HG03196 (cell line): ENCODE results near the gene RAPH1.
"Not testable (repeated sequence)": the region's sequence is repeated elsewhere in the genome, so short reads cannot be mapped to it uniquely, and the experiment has no call there.

Experiments
- ATAC-seq: cut with Tn5 transposase; IDR thresholded peaks from one replicate; pipeline ENCODE4 v1.9.1; 2021; ENCODE audit not compliant: unreplicated experiment

The RAPH1 gene

DNA sequence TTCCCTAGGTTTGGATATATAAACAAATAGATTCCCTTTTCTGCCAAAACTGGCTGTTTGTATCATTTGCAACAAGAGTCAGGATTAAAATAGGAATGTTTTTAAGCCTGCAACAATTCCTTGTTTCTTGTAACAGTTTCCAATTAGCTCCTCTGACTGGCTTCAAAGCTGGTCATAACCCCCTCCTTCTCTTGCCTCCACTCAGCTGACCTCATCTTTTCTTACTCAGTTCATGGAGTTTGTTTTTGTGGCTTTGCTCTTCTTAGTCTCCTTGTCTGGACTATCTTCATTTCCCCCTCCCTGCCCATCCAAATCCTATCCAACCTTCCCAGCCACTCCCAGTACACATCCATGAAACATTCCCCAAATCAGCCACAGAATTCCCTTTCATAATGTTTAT, 14.3 kb upstream of the RAPH1 start:
- ATAC-seq, result no peak

DNA sequence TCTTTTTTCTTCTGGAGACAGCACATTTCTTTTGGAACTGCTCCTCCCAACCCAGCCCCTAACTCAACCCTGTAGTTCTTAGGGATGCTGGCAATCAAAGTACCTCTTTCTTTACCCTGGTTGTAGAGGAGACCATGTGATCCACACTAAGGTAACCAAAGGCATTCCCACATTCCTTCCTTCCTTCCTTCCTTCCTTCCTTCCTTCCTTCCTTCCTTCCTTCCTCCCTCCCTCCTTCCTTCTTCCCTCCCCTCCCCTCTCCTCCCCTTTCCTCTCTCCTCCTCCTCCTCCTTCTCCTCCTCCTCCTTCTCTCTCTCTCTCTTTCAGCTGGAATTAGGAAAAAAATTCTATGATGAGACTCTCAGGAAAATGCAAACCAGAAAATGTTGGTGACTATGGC, 13.8 kb upstream of the RAPH1 start:
- no peak for ATAC-seq

DNA sequence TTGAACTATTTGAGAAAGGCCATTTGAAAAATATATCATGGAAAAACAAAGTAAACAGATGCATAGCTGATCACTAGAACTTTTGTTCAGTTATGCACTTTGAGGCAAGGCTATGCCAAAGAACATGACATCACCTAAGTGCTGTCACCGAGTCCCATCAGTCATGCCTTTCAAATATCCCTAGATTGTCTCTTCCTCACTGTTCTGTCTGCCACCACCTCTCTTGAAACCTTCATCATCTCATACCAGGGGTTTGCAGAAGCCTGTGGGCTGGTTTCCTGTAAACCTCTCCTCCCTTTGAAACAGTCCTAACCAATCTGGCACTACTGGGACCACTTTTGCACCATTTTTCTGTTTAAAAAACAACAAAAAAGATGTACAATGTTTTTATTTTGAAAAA, 12.3 kb upstream of the RAPH1 start:
- ATAC-seq, result no peak

DNA sequence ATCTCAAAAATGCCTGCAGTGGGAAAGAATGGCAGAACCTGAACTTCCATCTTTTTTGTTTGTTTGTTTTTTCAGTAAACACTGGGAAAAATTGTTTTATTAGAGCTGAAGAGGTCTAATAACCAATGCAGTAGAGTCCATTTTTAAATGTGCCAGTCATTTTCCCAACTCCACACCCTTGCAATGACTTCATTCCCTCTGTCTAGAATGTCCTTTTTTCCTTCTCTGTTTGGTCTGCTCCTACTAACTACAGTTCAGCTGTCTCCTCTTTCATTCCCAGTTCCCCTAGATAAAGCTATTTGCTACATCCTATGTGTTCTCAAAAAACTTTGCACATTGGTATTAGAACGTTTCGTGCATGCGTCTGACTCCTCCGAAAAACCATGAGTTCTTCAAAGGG, 9.3 kb upstream of the RAPH1 start:
- ATAC-seq, result no peak

DNA sequence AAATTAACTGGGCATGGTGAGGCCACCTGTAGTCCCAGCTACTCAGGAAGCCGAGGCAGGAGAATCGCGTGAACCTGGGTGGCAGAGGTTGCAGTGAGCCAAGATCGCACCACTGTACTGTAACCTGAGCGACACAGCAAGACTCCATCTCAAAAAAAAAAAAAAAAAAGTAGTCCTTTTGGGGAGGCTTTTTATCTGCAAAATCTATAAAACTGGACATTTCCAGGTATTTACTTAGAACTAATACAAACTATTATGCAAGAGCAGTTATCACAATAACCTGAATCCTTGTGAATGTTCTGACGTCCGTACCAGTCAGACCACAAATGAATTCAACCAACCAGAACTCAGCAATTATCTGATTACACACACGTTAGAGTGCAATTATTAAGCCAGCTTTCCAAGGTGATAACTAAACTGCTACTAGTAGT, 8.8 kb upstream of the RAPH1 start:
- no peak for ATAC-seq

DNA sequence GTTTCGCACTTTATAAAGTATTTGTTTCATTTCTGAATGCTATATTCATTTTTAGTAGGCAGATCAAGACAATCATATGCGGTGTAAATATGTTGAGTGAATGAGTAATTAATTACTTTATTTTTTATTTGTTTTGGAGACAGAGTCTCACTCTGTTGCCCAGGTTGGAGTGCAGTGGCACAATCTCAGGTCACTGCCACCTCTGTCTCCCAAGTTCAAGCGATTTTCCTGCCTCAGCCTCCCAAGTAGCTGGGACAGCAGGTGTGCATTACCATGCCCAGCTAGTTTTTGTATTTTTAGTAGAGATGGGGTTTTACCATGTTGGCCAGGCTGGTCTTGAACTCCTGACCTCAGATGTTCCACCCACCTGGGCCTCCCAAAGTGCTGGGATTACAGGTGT, 5.5 kb upstream of the RAPH1 start:
- not testable (repeated sequence) for ATAC-seq

DNA sequence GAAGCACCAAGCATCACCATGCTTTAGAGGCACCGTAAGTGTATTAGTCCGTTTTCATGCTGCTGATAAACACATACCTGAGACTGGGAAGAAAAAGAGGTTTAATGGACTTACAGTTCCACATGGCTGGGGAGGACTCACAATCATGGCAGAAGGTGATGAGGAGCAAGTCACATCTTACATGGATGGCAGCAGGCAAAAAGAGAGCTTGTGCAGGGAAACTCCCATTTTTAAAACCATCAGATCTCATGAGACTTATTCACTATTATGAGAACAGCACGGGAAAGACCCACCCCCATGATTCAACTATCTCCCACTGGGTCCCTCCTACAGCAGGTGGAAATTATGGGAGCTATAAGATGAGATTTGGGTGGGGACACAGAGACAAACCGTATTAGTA, 3.1 kb upstream of the RAPH1 start:
- ATAC-seq, result not testable (repeated sequence)

DNA sequence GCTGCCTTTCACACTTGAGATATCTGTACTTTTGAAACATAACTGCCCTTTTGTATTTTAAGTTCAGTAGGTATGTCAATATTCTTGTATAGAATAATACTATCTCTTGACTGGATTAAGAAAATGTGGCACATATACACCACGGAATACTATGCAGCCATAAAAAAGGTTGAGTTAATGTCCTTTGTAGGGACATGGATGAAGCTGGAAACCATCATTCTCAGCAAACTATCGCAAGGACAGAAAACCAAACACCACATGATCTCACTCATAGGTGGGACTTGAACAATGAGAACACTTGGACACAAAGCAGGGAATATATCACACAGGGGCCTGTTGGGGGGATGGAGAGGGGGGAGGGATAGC, 1.5 kb upstream of the RAPH1 start:
- ATAC-seq, result not testable (repeated sequence)

DNA sequence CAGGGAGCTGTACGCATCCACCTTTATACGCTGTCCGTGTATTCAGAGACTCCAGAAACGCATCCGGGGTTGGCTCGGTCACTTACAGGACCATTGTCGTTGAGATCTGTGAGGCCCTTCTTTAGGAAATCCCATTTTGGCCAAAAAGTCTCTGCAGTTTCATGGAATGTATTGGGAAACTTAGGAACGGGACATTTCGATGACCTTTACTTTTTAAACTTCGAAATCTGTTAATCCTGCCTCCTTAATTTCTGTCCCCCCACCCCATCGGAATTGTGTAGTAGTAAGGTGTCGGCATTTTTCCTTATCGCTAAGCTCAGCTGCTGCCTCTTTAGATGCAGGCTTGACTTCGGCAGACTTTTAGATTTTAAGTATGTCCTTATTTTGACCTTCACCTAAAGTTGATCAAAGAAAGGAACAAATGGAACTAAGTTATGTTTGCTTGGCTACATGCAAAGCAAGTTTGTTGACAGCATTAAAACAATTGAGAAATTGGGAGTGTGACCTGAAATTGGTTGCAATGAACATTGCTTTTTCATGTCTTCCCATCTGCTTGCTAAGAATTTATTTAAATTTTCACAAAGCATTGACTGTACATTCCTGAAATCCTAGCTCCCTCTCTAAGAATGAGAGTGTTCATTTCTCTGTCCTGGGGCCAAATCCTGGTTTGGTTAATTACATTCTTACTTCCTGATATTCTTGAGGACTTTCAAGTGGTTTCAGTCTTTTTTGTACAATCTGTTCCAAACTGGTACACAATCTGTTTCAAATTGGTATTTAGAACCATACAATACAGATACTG, 884 bp upstream of the RAPH1 start:
- ATAC-seq, result no peak

DNA sequence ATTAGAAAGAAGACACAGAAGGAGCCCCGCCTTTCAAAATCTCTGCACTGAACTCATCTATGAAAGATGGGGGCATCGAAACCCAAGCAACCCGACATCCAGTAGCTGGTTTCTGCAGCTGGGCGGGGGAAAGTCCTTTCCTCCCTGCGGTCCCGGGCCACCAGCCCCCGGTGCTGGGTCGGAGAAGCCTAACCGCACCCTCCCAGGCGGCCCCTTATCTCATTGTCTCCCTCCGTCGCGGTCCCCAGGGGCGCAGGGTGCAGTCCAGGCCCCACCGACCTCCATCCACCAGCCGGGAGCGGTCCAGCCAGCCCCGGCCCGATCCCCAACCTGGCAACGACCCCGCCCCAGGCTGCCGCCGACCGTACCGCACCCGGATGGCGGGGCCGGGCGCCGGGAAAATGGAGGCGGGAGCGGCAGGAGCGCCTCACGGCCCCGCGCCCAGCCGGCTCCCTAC, 452 bp downstream of the RAPH1 start:
- peak; percentile 38 for ATAC-seq

DNA sequence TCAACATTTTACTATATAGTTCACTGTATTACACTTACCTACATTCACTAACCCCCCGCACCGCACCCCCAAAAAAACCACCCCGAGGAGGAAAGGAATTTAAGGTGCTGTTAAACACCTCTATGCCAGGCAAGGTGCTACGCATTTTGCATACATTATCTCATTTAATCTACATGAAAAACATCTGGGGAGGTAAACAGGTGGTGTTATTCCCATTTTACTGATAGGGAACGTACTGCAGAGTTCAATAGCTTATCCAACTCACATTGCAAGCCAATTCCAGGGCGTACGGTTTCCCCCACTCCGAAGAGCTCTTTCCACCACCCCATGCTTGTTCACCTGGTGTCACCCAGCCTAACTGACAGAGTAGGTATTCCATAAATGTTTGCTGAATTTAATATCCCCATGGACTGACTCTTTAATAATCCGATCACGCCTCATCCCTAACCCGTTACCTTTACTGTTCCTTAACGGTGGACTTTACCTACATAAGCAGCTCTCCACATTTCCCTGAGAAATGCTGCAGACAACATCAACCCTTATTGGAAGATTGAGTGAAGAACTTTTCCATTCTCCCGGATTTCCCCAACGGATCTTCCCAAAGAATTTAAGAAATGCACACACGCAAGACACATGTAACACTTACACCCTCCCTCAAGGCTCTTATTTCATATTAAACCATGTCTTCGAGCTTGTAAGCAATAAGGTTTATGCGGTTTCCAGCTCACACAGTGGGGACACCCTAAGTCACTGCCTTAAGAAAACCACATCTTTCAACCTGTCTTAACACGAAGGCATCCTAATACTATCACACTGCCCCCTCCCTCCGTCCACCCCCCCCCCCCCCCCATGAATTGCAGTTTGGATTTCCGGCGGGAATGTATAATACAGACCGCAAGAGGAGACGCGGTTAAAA, 1.2 kb downstream of the RAPH1 start:
- ATAC-seq, result no peak

DNA sequence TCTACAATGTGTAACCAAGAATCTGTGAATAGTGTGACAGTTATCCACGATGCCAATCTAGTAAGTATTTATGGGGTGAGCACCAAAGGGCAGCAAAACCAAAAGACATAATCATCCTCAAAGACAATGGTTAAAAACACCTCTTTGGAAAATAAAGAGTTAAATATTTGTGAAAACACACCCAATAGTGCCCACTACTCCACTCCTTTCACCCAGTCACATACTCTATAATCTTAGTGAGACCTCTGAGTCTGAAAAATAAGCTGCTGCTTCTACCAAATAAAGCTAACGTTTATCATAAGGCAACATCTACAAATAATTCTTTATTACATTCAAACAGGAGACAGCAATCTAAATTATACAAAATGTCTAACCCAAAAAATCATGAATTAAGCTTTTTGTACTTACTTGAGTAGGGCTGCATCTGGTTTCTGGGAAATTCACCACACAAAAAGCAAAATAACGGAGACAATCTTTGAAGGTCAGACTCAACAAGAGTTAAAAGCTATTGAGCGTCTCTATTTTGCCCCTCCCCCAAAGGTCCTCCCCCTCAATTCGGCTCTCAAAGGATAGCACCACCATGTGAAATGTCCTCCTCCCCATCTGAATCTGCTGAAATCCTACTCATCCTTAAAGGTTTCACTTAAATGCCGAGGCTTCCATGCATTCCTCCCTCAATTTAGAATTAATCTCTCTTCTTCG, 2.0 kb downstream of the RAPH1 start:
- no peak for ATAC-seq

DNA sequence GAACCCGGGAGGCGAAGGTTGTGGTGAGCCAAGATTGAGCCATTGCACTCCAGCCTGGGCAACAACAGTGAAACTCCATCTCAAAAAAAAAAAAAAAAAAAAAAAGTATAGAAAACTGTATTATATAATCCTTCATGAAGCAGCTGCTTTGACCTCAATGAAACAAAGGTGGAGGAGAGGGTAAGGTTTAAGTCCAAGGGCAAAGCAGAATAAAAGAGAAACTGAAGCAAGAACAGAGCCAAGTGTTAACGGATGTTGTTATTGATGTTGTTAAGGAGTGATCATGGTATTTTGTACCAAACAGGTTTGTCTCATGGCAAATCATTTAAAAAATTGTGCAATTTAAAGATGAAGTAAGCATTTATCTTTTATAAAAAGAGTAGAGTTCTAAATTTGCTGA, 7.4 kb downstream of the RAPH1 start:
- no peak for ATAC-seq

DNA sequence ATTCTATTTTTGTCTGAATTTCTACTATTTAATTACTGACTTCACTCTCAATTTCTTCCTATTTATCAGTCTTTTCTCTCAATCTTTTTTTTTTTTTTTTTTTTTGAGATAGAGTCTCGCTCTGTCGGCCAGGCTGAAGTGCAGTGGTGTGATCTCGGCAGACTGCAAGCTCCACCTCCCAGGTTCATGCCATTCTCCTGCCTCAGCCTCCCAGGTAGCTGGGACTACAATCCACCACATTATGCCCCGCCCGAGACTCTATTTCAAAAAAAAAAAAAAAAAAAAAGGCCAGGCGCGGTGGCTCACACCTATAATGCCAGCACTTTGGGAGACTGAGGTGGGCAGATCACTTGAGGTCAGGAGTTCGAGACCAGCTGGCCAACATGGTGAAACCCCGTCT, 21.8 kb downstream of the RAPH1 start:
- not testable (repeated sequence) for ATAC-seq

DNA sequence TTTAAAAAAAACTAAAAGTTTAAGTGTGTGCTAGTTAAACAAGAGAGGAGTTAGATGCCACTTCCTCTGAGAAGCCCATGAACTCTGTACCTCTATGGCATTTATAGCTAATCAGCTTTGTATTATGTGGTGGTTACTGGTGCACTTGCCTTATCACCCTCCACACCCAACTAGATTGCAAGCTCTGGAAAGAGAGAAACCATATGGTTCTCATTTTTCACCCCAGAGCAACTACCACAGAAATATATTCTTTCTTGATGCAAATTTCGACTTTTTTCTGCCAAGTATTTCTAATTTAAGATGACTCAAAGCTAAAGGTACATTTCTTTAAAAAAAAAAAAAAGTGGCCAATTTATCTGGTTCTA, 24.2 kb downstream of the RAPH1 start:
- no peak for ATAC-seq

DNA sequence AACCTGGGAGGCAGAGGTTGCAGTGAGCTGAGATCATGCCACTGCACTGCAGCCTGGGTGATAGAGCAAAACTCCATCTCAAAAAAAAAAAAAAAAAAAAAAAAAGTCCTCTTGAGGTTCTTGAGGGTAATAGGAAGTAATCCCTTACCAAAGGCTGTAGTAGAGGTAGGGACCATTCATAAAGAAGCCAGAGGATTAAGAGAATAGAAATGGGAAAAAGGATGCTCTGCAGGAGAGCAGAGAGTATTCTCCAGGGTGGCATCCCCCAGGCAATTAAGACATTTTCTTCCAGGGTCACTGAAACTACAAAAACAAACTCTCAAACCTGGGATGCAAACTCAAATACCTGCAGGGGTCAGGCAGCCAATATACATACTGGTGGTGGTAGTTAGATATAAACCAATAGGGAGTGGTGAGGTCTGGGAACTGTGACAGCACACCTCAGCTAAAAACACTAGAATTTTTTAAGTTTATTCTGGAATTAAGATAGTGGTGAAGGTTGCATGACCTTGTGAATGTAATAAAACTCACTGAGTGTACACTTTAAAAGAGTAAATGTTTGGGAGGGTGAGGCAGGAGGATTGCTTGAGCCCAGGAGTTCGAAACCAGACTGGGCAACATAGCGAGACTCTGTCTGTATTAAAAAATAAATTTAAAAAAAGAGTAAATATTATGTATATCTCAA, 24.7 kb downstream of the RAPH1 start:
- ATAC-seq, result no peak

DNA sequence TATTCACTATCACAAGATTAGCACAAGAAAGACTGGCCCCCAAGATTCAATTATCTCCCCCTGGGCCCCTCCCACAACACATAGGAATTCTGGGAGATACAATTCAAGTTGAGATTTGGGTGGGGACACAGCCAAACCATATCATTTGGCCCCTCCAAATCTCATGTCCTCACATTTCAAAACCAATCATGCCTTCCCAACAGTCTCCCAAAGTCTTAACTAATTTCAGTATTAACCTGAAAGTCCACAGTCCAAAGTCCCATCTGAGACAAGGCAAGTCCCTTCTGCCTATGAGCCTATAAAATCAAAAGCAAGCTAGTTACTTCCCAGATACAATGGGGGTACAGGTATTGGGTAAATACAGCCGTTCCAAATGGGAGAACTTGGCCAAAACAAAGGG, 31.6 kb downstream of the RAPH1 start:
- not testable (repeated sequence) for ATAC-seq

DNA sequence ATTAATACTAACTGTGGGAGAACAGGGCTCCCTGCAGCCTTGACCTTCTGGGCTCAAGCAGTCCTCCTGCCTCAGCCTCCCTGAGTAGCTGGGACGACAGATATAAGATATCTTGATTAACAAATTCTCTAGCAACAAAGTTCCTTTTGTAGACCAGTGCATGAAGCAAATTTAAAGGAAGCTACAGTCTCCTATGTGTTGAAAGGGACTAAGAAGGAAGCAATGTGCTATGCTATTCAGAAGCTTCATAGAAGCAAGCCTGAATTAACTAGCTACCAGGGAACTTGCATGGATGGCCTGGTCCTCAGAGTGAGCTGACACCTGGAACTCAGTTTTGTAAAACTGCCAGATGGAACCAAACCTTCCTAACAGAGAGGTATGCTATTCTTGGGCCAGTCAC, 33.2 kb downstream of the RAPH1 start:
- no peak for ATAC-seq

DNA sequence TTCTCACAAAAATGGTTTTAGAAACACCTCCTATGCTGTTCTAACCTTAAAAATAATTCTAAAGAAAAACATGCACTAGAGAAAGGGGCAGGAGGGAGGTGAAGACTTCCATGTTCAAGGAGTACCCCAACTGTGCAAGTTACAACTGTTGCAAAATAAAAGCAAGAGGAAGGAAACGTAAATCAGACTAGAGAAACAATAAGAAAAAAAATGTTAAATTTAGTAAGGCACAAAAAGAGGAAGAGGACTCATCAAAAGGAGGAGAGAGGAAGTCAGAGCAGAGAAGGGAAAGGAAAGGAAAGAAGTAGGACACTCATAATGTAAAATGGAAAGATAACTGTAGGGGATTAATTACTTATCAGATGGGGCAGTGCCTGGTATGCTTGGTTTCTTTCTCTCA, 34.1 kb downstream of the RAPH1 start:
- ATAC-seq, result no peak

DNA sequence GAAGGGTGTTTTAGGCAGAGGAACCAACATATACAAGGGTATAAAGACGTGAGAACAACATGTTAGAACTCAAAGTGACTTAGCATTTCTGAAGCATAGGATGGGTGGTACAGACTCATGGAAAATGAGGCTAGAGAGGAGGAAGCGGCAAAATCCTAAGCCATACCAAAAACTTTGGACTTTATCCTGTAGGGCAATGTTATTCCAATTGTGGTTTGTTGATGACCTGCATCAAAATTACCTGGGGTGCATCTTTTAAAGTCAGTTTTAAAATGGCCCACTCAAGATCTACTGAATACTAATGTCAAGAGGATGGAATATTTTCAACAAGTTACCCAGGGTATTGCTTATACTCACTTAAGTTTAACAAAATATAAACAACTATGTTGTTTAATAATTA, 34.8 kb downstream of the RAPH1 start:
- ATAC-seq, result no peak

DNA sequence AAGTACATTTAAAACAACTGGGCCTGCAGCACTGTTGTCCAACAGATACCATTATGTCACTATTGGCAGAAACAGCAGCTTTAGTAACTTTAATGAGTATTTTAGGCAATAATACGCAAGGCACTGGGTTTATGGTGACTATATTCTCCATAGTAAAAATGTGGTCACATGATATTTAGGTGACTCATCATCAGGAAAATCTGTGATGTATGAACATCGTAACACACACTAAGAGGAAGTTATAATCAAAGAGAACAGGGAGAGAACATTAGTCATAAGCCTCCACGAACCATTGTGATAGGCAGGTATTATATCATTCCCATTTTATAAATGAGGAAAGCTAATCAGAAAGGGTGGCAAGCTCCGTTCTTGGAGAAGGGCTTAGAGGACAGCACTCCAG, 36.9 kb downstream of the RAPH1 start:
- ATAC-seq, result no peak
